Glomerular endothelial cell (primary cell): ENCODE results near the gene CAMTA2. TPM values are rescaled to one million over a fixed set of nuclear protein-coding genes. Genes with fewer than 3 reads are reported as not detected.
"Not testable (repeated sequence)": the region's sequence is repeated elsewhere in the genome, so short reads cannot be mapped to it uniquely, and the experiment has no call there.

ENCODE experiments used
- DNase-seq: peaks from one replicate; pipeline ENCODE4 v3.0.0-alpha.2; 2011; ENCODE audit warnings: low read depth, low spot score; ENCODE audit errors: extremely low read depth
- total RNA-seq: library from RNA; depleted of rRNA; stranded (reverse); fragments of >200 nt; gene quantifications from 2 replicates; pipeline ENCODE4 v1.2.3, GENCODE V29; 2015

The CAMTA2 gene
- total RNA-seq, result 16.4 and 35.1 TPM in 2 replicates

GRCh38 chr17:4986951-4987766 is at the start of gene CAMTA2:
TSS of gene CAMTA2 (minus strand) at chr17:4987675. CDS start at chr17:4986222, 1,453 bp downstream.
- DNase-seq, result no peak

- DNase-seq, result no peak
Measured at GRCh38 chr17:5035315-5035714, 47.8 kb upstream of the CAMTA2 start, which contains the start of gene SLC52A1. TSS of gene SLC52A1 (minus strand) at chr17:5035426. CDS start at chr17:5034606, 820 bp downstream.

- DNase-seq, result no peak
Measured at GRCh38 chr17:5034651-5035050, 47.2 kb upstream of the CAMTA2 start.

- DNase-seq, result no peak
Measured at GRCh38 chr17:5034063-5034462, 46.6 kb upstream of the CAMTA2 start.

- no peak for DNase-seq
Measured at GRCh38 chr17:5033352-5034015, 46.0 kb upstream of the CAMTA2 start.

GRCh38 chr17:5032865-5033264 is 45.4 kb upstream of the CAMTA2 start:
- DNase-seq, result no peak

- peak; percentile 31 for DNase-seq
Measured at GRCh38 chr17:5031365-5032082, 44.0 kb upstream of the CAMTA2 start.

GRCh38 chr17:5030168-5030567 is 42.7 kb upstream of the CAMTA2 start:
- not testable (repeated sequence) for DNase-seq

- no peak for DNase-seq
Measured at GRCh38 chr17:5027916-5028315, 40.4 kb upstream of the CAMTA2 start.

GRCh38 chr17:5027299-5027698 is 39.8 kb upstream of the CAMTA2 start:
- no peak for DNase-seq

- DNase-seq, result no peak
Measured at GRCh38 chr17:5024604-5025003, 37.1 kb upstream of the CAMTA2 start.

GRCh38 chr17:5023588-5024147 is 36.2 kb upstream of the CAMTA2 start:
- no peak for DNase-seq

GRCh38 chr17:5022171-5022711 is 34.8 kb upstream of the CAMTA2 start:
- DNase-seq, result no peak

- DNase-seq, result no peak
Measured at GRCh38 chr17:5020502-5021023, 33.1 kb upstream of the CAMTA2 start.

GRCh38 chr17:5019475-5019956 is 32.0 kb upstream of the CAMTA2 start:
- DNase-seq, result no peak

- no peak for DNase-seq
Measured at GRCh38 chr17:5014357-5014756, 26.9 kb upstream of the CAMTA2 start.

GRCh38 chr17:5011928-5012327 is 24.5 kb upstream of the CAMTA2 start:
- no peak for DNase-seq

GRCh38 chr17:5003214-5003867 is 15.9 kb upstream of the CAMTA2 start:
- no peak for DNase-seq

- DNase-seq, result no peak
Measured at GRCh38 chr17:5002121-5002788, 14.8 kb upstream of the CAMTA2 start.
